IMR-90 (cell line): ENCODE results near the gene THRAP3. TPM values are rescaled to one million over a fixed set of nuclear protein-coding genes. Genes with fewer than 3 reads are reported as not detected.
A peak's percentile ranks its signal among the peaks of the same experiment; 100 is the strongest.

ENCODE experiments used
- ATAC-seq: fragments of 200-7000 bp; cut with Tn5 transposase; 2 replicates; pipeline ENCODE4 v1.9.1; 2020; ENCODE audit warnings: low read depth, mild to moderate bottlenecking, moderate library complexity
- BruUV-seq: library from RNA; stranded (reverse); fragments of 400-500 nt; replicated peaks from 2 replicates; lab custom pipeline; 2021; lab: Mats Ljungman, UMichigan
- CTCF ChIA-PET: fragments of 300-600 bp; formaldehyde crosslinking; extraction: SDS; loops from one replicate; lab custom pipeline; 2021; ENCODE audit warnings: antibody characterized with exemption; lab: Yijun Ruan, JAX
- POLR2A ChIA-PET: fragments of 300-600 bp; sonication (Branson Sonifier 250); formaldehyde crosslinking; loops from one replicate; lab custom pipeline; 2022; ENCODE audit warnings: antibody characterized with exemption; ENCODE audit not compliant: unreplicated experiment; lab: Charles Lee
- DNase-seq: peaks from one replicate; pipeline ENCODE4 v3.0.0; 2013
- H2AFZ ChIP-seq: replicated peaks from 2 replicates; pipeline ENCODE3; 2013; ENCODE audit warnings: low read length, mild to moderate bottlenecking; ENCODE audit not compliant: poor library complexity
- H2AK5ac ChIP-seq: 2 replicates; pipeline ENCODE4 v1.6.1; 2013; ENCODE audit warnings: low read depth, low read length, inconsistent platforms
- H2AK9ac ChIP-seq: replicated peaks from 2 replicates; pipeline ENCODE3; 2013; ENCODE audit warnings: mild to moderate bottlenecking, low read depth, low read length, moderate library complexity; ENCODE audit not compliant: poor library complexity
- H2BK120ac ChIP-seq: 2 replicates; pipeline ENCODE4 v1.6.1; 2013; ENCODE audit warnings: low read depth, low read length, inconsistent platforms
- H2BK15ac ChIP-seq: 3 replicates; pipeline ENCODE4 v1.6.1; 2013; ENCODE audit warnings: low read depth, low read length, inconsistent platforms
- H2BK20ac ChIP-seq: 2 replicates; pipeline ENCODE4 v1.6.1; 2013; ENCODE audit warnings: low read depth, mild to moderate bottlenecking, inconsistent platforms, low read length, moderate library complexity
- H2BK5ac ChIP-seq: 2 replicates; pipeline ENCODE4 v1.6.1; 2013; ENCODE audit warnings: mild to moderate bottlenecking, low read depth, low read length, inconsistent platforms; ENCODE audit not compliant: poor library complexity, severe bottlenecking
- H3K14ac ChIP-seq: replicated peaks from 2 replicates; pipeline ENCODE4 v1.6.1; 2013; ENCODE audit warnings: low read depth, low read length, inconsistent platforms
- H3K18ac ChIP-seq: 2 replicates; pipeline ENCODE4 v1.6.1; 2013; ENCODE audit warnings: low read depth, low read length, control low read depth
- H3K23ac ChIP-seq: 2 replicates; pipeline ENCODE4 v1.6.1; 2013; ENCODE audit warnings: low read depth, low read length, inconsistent platforms
- H3K27ac ChIP-seq: 2 replicates; pipeline ENCODE4 v1.5.1; 2013; ENCODE audit warnings: mild to moderate bottlenecking, control low read depth, low read length; ENCODE audit not compliant: insufficient read depth
- H3K27me3 ChIP-seq: 2 replicates; pipeline ENCODE4 v1.6.1; 2013; ENCODE audit warnings: low read length; ENCODE audit not compliant: control insufficient read depth, insufficient read depth
- H3K36me3 ChIP-seq: 2 replicates; pipeline ENCODE4 v1.6.1; 2013; ENCODE audit warnings: low read length, mixed read lengths; ENCODE audit not compliant: control insufficient read depth, insufficient read depth
- H3K4ac ChIP-seq: 2 replicates; pipeline ENCODE4 v1.6.1; 2013; ENCODE audit warnings: low read depth, low read length, inconsistent platforms
- H3K4me1 ChIP-seq: 2 replicates; pipeline ENCODE4 v1.6.1; 2013; ENCODE audit warnings: low read length, mixed read lengths; ENCODE audit not compliant: control insufficient read depth, insufficient read depth
- H3K4me2 ChIP-seq: 2 replicates; pipeline ENCODE4 v1.6.1; 2013; ENCODE audit warnings: low read depth, mild to moderate bottlenecking, control low read depth, low read length, moderate library complexity
- H3K4me3 ChIP-seq: 2 replicates; pipeline ENCODE4 v1.5.1; 2013; ENCODE audit warnings: low read depth, mild to moderate bottlenecking, control low read depth, low read length, moderate library complexity; ENCODE audit not compliant: insufficient read depth
- H3K56ac ChIP-seq: 2 replicates; pipeline ENCODE4 v1.6.1; 2013; ENCODE audit warnings: low read length, inconsistent platforms; ENCODE audit not compliant: insufficient read depth; ENCODE audit errors: extremely low read depth
- H3K79me1 ChIP-seq, 2 experiments: 2 replicates each; pipeline ENCODE4 v1.6.1; 2013; ENCODE audit warnings: low read length in 2 of 2, inconsistent platforms in 1 of 2, low read depth in 1 of 2
- H3K9ac ChIP-seq: 2 replicates; pipeline ENCODE4 v1.6.1; 2013; ENCODE audit warnings: low read depth, low read length, control low read depth
- H3K9me1 ChIP-seq: 2 replicates; pipeline ENCODE4 v1.6.1; 2013; ENCODE audit warnings: low read length, inconsistent platforms; ENCODE audit not compliant: insufficient read depth
- H3K9me3 ChIP-seq: 2 replicates; pipeline ENCODE4 v1.6.1; 2013; ENCODE audit warnings: low read length; ENCODE audit not compliant: control insufficient read depth, insufficient read depth
- H4K20me1 ChIP-seq: 2 replicates; pipeline ENCODE4 v1.6.1; 2013; ENCODE audit warnings: low read length, inconsistent platforms; ENCODE audit not compliant: insufficient read depth
- H4K5ac ChIP-seq: 2 replicates; pipeline ENCODE4 v1.6.1; 2013; ENCODE audit warnings: mild to moderate bottlenecking, low read depth, low read length, control low read depth
- H4K8ac ChIP-seq, 2 experiments: 2 replicates each; pipeline ENCODE4 v1.6.1; 2013; ENCODE audit warnings: low read depth in 2 of 2, low read length in 2 of 2, control low read depth in 1 of 2, inconsistent platforms in 1 of 2
- H4K91ac ChIP-seq: 2 replicates; pipeline ENCODE4 v1.6.1; 2013; ENCODE audit warnings: low read depth, low read length, inconsistent platforms; ENCODE audit not compliant: insufficient read depth
- BHLHE40 ChIP-seq: fragments of 150-350 bp; IDR thresholded peaks from 2 replicates; pipeline ENCODE4 v1.6.1; 2016; ENCODE audit warnings: mild to moderate bottlenecking, low read depth, low read length
- CEBPB ChIP-seq: IDR thresholded peaks from 2 replicates; pipeline ENCODE4 v1.6.1; 2012; ENCODE audit warnings: low read depth, low read length, improper control_type of control experiment
- CHD1 ChIP-seq: IDR thresholded peaks from 2 replicates; pipeline ENCODE4 v1.6.1; 2012; ENCODE audit warnings: low read depth, low read length, improper control_type of control experiment
- FOS ChIP-seq: fragments of 150-350 bp; IDR thresholded peaks from 2 replicates; pipeline ENCODE4 v1.6.1; 2016; ENCODE audit warnings: low read depth, low read length
- MAFK ChIP-seq: IDR thresholded peaks from 2 replicates; pipeline ENCODE4 v1.6.1; 2012; ENCODE audit warnings: low read depth, low read length, improper control_type of control experiment
- MAZ ChIP-seq: IDR thresholded peaks from 2 replicates; pipeline ENCODE4 v1.6.1; 2012; ENCODE audit warnings: low read depth, mild to moderate bottlenecking, low read length, improper control_type of control experiment, moderate library complexity, borderline replicate concordance
- MXI1 ChIP-seq: IDR thresholded peaks from 2 replicates; pipeline ENCODE4 v1.6.1; 2012; ENCODE audit warnings: low read depth, mild to moderate bottlenecking, low read length, moderate library complexity, borderline replicate concordance
- NFE2L2 ChIP-seq: fragments of 150-350 bp; IDR thresholded peaks from 2 replicates; pipeline ENCODE4 v1.6.1; 2016; ENCODE audit warnings: low read depth, mild to moderate bottlenecking, low read length
- POLR2A ChIP-seq: IDR thresholded peaks from 2 replicates; pipeline ENCODE4 v1.6.1; 2012; ENCODE audit warnings: mild to moderate bottlenecking, low read depth, low read length
- RAD21 ChIP-seq: IDR thresholded peaks from 2 replicates; pipeline ENCODE4 v1.6.1; 2012; ENCODE audit warnings: low read length, improper control_type of control experiment
- RCOR1 ChIP-seq: IDR thresholded peaks from 2 replicates; pipeline ENCODE4 v1.6.1; 2012; ENCODE audit warnings: mild to moderate bottlenecking, low read length, improper control_type of control experiment; ENCODE audit not compliant: insufficient replicate concordance
- RFX5 ChIP-seq: IDR thresholded peaks from 2 replicates; pipeline ENCODE4 v1.8.0; 2012; ENCODE audit warnings: low read depth, mild to moderate bottlenecking, low read length, moderate library complexity
- SMC3 ChIP-seq: fragments of 150-350 bp; IDR thresholded peaks from 2 replicates; pipeline ENCODE4 v1.6.1; 2016; ENCODE audit warnings: low read depth, mild to moderate bottlenecking, antibody characterized with exemption, low read length, moderate library complexity
- WGBS, 2 experiments: methylation state at CpG; one replicate each; pipeline versions ENCODE4 v1.1.5 to v1.1.7; 2013; ENCODE audit warnings: missing lambda C conversion rate in 2 of 2; ENCODE audit not compliant: insufficient read length in 1 of 2; ENCODE audit errors: extremely low coverage in 2 of 2; 5-methylcytosine and 5-hydroxymethylcytosine counted together
- dilution Hi-C: fragments of 300-500 bp; cut with HindIII; formaldehyde crosslinking; loops from one replicate; pipeline ENCODE4 v1.14.3; 2018; ENCODE audit warnings: low sequenced_read_pairs; ENCODE audit not compliant: unreplicated experiment
- in situ Hi-C: fragments of 300-500 bp; cut with MboI; formaldehyde crosslinking; loops from 3 replicates; pipeline ENCODE4 v1.14.3; 2019; ENCODE audit warnings: low sequenced_read_pairs, inconsistent platforms, mixed read lengths
- intact Hi-C: fragments of 100-400 bp; cut with micrococcal nuclease; formaldehyde crosslinking; loops from 2 replicates; pipeline ENCODE4 v1.10.0; 2022
- polyA plus RNA-seq, 3 experiments: library from polyadenylated mRNA; depleted of rRNA; stranded (reverse); fragments of >200 nt; gene quantifications; 2 replicates each; pipeline ENCODE4 v1.2.3, GENCODE V29; 2012; ENCODE audit warnings: low replicate concordance in 1 of 3
- total RNA-seq: library from RNA; depleted of rRNA; stranded (reverse); fragments of >200 nt; gene quantifications from 2 replicates; pipeline ENCODE4 v1.2.3, GENCODE V29; 2012
- TF ChIP-seq, protein P1 (sequence below): fragments of 150-350 bp; IDR thresholded peaks from 2 replicates; pipeline ENCODE4 v1.6.1; 2017; ENCODE audit warnings: mild to moderate bottlenecking, antibody characterized with exemption, low read length, low read depth
- TF ChIP-seq, protein P2 (sequence below): conservative IDR thresholded peaks from 2 replicates; pipeline ENCODE4 v1.5.1; 2012; ENCODE audit warnings: mild to moderate bottlenecking, low read depth, low read length, improper control_type of control experiment
- TF ChIP-seq, protein P3 (sequence below): fragments of 150-350 bp; IDR thresholded peaks from 2 replicates; pipeline ENCODE4 v1.6.1; 2016; ENCODE audit warnings: low read depth, mild to moderate bottlenecking, low read length, moderate library complexity, borderline replicate concordance

The THRAP3 gene
- total and polyA plus RNA-seq, 2 of the 4 experiments (the other 2 are of a cell fraction): 60.6 to 66.5 TPM

DNA sequence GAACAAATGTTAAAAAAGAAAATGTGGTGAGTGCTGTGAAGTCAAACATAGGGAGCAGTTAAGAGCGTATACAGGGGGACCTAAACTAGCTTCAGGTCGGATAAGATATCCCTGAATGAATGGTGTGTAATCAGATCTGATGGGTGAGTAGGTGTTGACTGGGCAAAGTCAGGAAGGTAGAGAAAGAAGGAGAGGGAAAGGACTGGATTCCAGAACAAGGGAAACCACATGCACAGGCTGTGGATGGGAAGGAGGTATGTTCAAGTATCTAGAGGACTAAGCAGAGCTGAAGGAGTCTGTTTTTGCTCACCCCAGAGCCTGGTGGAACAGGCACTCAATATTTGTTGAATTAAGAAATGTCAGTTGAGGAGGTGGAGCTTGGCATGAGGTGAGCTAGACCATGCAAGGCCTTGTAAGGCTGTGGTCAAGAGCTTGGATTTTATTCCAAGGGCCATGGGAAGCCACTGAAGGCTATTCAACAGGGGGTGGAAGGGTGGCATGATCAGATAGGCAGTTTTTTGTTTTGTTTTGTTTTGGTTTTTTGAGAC lies 40.9 kb upstream of the THRAP3 start:
- Histone ChIP-seq H3K79me1 (peaks cover 10 to 36% of the 10 kb centered on the region in 2 experiments), H3K4me2 (no peak overlapping the region), H3K23ac (no peak overlapping the region), H4K8ac (no peak overlapping the region), H2AFZ (no peak overlapping the region), H3K27ac (no peak overlapping the region), H3K56ac (no peak overlapping the region), H4K20me1 (peaks cover 13% of the 10 kb centered on the region), H3K4ac (no peak overlapping the region), H3K14ac (no peak overlapping the region), H3K36me3 (peaks cover 38% of the 10 kb centered on the region), H3K4me1 (peaks cover 5% of the 10 kb centered on the region), H2BK5ac (no peak overlapping the region), H2AK9ac (peak overlapping the region; percentile 8), H2BK20ac (no peak overlapping the region), H4K91ac (no peak overlapping the region), H3K27me3 (no peaks in the 10 kb centered on the region), H3K18ac (no peak overlapping the region), H2BK15ac (no peak overlapping the region), H4K5ac (no peak overlapping the region), H3K4me3 (no peak overlapping the region), H3K9ac (no peak overlapping the region), H2BK120ac (no peak overlapping the region), H3K9me1 (peaks cover 5% of the 10 kb centered on the region; the same call in 1 of the 2 replicates), H2AK5ac (no peak overlapping the region), H3K9me3 (no peaks in the 10 kb centered on the region)
- intact Hi-C loops: no loop called here
- dilution Hi-C loops: no loop called here
- BruUV-seq: no TSS peak
- POLR2A ChIA-PET: no interaction called here
- CTCF ChIA-PET: interaction anchor here (0.6 to 1.3 kb wide), 3 partner anchors 18 to 33 kb away, joined by 3 to 5 read pairs (median 3); no protein-coding TSS in a partner anchor
- ATAC-seq: no peak
- DNase-seq: no peak
- in situ Hi-C loops: no loop called here
- TF ChIP-seq, protein P1, sequence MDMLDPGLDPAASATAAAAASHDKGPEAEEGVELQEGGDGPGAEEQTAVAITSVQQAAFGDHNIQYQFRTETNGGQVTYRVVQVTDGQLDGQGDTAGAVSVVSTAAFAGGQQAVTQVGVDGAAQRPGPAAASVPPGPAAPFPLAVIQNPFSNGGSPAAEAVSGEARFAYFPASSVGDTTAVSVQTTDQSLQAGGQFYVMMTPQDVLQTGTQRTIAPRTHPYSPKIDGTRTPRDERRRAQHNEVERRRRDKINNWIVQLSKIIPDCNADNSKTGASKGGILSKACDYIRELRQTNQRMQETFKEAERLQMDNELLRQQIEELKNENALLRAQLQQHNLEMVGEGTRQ: no peak
- TF ChIP-seq MXI1 (no peak), RAD21 (no peak), BHLHE40 (no peak), RFX5 (no peak), MAFK (no peak), CHD1 (no peak), CEBPB (no peak), SMC3 (no peak), RCOR1 (no peak), FOS (no peak), POLR2A (no peak), NFE2L2 (no peak), MAZ (no peak)
- TF ChIP-seq, protein P2, sequence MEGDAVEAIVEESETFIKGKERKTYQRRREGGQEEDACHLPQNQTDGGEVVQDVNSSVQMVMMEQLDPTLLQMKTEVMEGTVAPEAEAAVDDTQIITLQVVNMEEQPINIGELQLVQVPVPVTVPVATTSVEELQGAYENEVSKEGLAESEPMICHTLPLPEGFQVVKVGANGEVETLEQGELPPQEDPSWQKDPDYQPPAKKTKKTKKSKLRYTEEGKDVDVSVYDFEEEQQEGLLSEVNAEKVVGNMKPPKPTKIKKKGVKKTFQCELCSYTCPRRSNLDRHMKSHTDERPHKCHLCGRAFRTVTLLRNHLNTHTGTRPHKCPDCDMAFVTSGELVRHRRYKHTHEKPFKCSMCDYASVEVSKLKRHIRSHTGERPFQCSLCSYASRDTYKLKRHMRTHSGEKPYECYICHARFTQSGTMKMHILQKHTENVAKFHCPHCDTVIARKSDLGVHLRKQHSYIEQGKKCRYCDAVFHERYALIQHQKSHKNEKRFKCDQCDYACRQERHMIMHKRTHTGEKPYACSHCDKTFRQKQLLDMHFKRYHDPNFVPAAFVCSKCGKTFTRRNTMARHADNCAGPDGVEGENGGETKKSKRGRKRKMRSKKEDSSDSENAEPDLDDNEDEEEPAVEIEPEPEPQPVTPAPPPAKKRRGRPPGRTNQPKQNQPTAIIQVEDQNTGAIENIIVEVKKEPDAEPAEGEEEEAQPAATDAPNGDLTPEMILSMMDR: no peak
- TF ChIP-seq, protein P3, sequence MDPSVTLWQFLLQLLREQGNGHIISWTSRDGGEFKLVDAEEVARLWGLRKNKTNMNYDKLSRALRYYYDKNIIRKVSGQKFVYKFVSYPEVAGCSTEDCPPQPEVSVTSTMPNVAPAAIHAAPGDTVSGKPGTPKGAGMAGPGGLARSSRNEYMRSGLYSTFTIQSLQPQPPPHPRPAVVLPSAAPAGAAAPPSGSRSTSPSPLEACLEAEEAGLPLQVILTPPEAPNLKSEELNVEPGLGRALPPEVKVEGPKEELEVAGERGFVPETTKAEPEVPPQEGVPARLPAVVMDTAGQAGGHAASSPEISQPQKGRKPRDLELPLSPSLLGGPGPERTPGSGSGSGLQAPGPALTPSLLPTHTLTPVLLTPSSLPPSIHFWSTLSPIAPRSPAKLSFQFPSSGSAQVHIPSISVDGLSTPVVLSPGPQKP: no peak
- WGBS, 2 experiments: 59% methylated on average over 2 of the region's 2 CpGs; no CpG with 5 or more reads in 1 of the 2 experiments
